ENCODE measurements around the gene TMEM212. TPM values are rescaled to one million over a fixed set of nuclear protein-coding genes. Genes with fewer than 3 reads are reported as not detected.

Gene TMEM212
- total and polyA plus RNA-seq, 9 of the 15 experiments (the other 6 are each of a cell fraction or from before 2014, with no cell fraction given): not detected

GRCh38 chr3:171850320-171850959, 7.3 kb downstream of the TMEM212 start (continued):
- no peak for TF ChIP-seq GABPA (tag; conservative IDR thresholded peaks at IDR 0.05; ENCODE audit: low read depth)
- TF ChIP-seq NONO (IDR thresholded peaks at IDR 0.05; ENCODE audit: low read depth in 2 of 2, low read length in 1 of 2): no peak
- TF ChIP-seq SETDB1 (IDR thresholded peaks at IDR 0.05; ENCODE audit: low read length): no peak
- TF ChIP-seq RCOR1 (IDR thresholded peaks at IDR 0.05; ENCODE audit: borderline replicate concordance in 1 of 2, low read depth in 2 of 2, low read length in 2 of 2): peak in 1 of 2 experiments; percentile 98; a peak in 2 of 4 replicates
- TF ChIP-seq RBM39 (optimal IDR thresholded peaks at IDR 0.05; ENCODE audit: low read depth, low read length): no peak
- peak; percentile 56; the same call in 1 of the 2 replicates for TF ChIP-seq ARID1B (IDR thresholded peaks at IDR 0.05)
- TF ChIP-seq WHSC1 (IDR thresholded peaks at IDR 0.05; ENCODE audit: low read length): no peak
- no peak for TF ChIP-seq MAZ (CRISPR knock-in tag; conservative IDR thresholded peaks at IDR 0.05 in 1 of 2, IDR thresholded peaks at IDR 0.05 in 1 of 2)
- TF ChIP-seq, protein P1, sequence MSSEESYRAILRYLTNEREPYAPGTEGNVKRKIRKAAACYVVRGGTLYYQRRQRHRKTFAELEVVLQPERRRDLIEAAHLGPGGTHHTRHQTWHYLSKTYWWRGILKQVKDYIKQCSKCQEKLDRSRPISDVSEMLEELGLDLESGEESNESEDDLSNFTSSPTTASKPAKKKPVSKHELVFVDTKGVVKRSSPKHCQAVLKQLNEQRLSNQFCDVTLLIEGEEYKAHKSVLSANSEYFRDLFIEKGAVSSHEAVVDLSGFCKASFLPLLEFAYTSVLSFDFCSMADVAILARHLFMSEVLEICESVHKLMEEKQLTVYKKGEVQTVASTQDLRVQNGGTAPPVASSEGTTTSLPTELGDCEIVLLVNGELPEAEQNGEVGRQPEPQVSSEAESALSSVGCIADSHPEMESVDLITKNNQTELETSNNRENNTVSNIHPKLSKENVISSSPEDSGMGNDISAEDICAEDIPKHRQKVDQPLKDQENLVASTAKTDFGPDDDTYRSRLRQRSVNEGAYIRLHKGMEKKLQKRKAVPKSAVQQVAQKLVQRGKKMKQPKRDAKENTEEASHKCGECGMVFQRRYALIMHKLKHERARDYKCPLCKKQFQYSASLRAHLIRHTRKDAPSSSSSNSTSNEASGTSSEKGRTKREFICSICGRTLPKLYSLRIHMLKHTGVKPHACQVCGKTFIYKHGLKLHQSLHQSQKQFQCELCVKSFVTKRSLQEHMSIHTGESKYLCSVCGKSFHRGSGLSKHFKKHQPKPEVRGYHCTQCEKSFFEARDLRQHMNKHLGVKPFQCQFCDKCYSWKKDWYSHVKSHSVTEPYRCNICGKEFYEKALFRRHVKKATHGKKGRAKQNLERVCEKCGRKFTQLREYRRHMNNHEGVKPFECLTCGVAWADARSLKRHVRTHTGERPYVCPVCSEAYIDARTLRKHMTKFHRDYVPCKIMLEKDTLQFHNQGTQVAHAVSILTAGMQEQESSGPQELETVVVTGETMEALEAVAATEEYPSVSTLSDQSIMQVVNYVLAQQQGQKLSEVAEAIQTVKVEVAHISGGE (CRISPR knock-in tag; IDR thresholded peaks at IDR 0.05): no peak
- TF ChIP-seq HES1 (IDR thresholded peaks at IDR 0.05; ENCODE audit: low read depth): 0 out of 2 replicates have a peak, but pooled peaks have one; percentile 46
- no peak for TF ChIP-seq FOXP4 (CRISPR knock-in tag; IDR thresholded peaks at IDR 0.05; ENCODE audit: borderline replicate concordance)
- TF ChIP-seq ZNF445 (CRISPR knock-in tag; IDR thresholded peaks at IDR 0.05; ENCODE audit: low read depth): no peak
- TF ChIP-seq PBX2 (CRISPR knock-in tag; IDR thresholded peaks at IDR 0.05; ENCODE audit: low read depth): no peak
- 0 out of 2 replicates have a peak, but pooled peaks have one; percentile 25 for TF ChIP-seq PBX2 (tag; conservative IDR thresholded peaks at IDR 0.05; ENCODE audit: low read depth)
- TF ChIP-seq PKNOX1 (IDR thresholded peaks at IDR 0.05): peak; percentile 65
- no peak for TF ChIP-seq HSF4 (CRISPR knock-in tag; IDR thresholded peaks at IDR 0.05; ENCODE audit: borderline replicate concordance)
